NT2/D1 (cell line): ENCODE results near the gene PTPRN.

Experiments
- SUZ12 ChIP-seq: IDR thresholded peaks from 2 replicates; pipeline ENCODE4 v1.6.1; 2011; ENCODE audit not compliant: insufficient read length, insufficient read depth; ENCODE audit errors: extremely low read depth
- YY1 ChIP-seq: IDR thresholded peaks from 2 replicates; pipeline ENCODE4 v1.6.1; 2011; ENCODE audit not compliant: insufficient read length, insufficient read depth
- ZNF274 ChIP-seq: IDR thresholded peaks from 2 replicates; pipeline ENCODE4 v1.6.1; 2011; ENCODE audit warnings: mild to moderate bottlenecking, low read depth, low read length

- TF ChIP-seq ZNF274, result no peak
- TF ChIP-seq SUZ12, result no peak
- no peak for TF ChIP-seq YY1
Measured at GRCh38 chr2:219344751-219345430, 35.7 kb upstream of the PTPRN start.
